Epidermal melanocyte (primary cell): ENCODE results near the gene ELOB.

ENCODE experiments used
- DNase-seq: peaks from one replicate; pipeline ENCODE4 v3.0.0; 2011; ENCODE audit warnings: low spot score; ENCODE audit not compliant: insufficient read length

ELOB gene

DNA sequence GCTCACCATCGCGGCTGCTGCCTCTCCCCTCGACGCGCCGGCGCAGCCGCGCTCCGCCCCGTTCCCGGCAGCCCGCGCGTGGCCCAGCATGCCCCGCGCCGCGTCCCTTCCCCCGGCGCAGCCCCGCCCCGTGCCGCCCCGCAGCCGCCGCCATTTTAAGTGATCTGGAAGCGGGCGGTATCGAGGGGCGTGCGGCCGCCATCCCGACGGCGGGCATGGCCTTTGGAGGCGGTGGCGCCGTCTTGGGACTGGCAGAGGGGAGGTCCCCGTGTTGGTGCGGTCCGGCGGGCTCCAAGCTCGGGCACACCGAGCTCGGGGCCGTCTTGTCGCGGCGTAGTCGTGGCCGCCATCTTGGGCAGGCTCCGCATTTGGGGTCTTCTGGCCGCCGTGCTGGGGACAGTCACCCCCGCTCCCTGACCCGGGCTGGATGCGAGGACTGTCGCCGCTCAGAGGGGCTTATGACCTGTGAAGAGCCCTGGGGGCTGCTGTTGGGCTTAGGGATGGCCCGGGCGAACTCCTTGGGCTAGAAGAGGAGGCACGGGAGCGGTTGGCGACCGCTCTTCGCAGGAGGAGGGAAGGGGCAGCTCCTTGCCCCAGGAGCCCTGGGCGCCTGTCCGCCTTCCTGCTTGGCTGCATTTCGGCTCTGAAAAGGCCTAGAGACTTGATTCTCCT is at the start of gene ELOB:
TSS of gene ELOB (minus strand) at position 50 of the 672 bp plus-strand sequence. CDS start at position 9, 41 bp downstream.
- DNase-seq: peak; percentile 90

- no peak for DNase-seq
Measured at GRCh38 chr16:2825906-2826305, 48.8 kb upstream of the ELOB start.

DNA sequence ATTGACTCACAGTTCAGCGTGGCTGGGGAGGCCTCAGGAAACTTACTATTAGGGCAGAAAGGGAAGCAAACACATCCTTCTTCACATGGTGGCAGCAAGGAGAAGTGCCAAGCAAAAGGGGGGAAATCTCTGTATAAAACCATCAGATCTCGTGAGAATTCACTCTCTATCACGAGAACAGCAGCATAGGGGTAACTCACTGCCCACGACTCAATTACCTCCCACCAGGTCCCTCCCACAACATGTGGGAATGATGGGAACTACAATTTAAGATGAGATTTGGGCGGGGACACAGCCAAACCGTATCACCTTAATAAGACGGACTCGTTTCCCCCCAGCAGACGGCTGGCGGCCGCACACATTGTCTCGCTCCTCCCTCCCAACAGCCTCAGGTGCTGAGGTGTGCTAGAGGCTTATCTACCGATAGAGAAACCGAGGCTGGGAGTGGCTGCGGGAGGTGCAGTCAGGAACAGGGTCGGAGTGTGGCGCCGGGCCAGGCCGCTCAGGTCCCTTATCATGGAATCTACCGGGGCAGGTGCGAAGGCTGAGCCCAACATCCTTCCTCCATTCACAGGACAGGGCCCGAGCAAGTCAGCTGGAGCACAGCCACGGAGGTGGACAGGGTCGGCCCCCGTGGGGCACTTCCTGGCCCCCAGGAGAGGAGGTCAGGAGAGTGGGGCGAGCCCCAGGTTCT is 48.1 kb upstream of the ELOB start:
- no peak for DNase-seq

DNA sequence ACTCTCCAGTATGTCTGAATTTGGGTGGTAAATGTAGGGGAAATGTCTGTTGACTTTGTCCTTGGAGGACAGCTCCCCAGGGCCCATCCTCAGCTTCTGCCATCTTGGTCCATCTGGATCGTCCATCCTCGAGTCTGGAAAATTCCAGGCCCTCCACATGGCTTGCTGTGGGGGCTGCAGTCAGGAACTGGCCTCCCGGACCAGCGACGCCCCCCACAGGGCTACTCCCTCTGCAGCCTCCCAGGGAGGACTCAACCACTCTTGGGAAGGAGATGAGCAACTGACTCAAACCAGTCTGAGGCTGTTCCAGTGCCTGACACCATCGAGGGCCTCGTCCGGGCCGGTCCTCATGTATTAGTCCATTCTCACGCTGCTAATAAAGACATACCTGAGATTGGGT is 47.5 kb upstream of the ELOB start:
- no peak for DNase-seq

DNA sequence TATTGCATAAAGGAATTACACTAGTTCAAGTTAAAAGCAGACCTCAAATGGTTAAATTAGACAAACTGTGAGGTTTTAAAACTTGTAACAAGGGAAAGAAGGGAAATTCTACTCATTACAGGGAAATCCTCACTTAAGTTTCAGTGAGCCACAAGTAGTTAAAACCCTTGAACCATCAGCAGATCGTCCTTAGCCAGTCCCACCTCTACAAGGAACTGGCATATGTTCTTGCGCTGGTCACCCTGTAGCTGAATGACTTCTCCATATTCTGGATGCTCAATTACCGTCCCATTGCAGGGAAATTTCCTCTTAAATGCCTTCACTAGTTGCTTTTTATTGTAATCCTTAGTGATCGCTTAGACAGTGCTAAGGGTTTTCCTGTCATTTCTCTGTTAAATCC is 45.4 kb upstream of the ELOB start:
- DNase-seq: no peak

- DNase-seq: no peak
Measured at GRCh38 chr16:2822158-2822495, 45.0 kb upstream of the ELOB start.

- peak; percentile 37 for DNase-seq
Measured at GRCh38 chr16:2821487-2822157, 44.5 kb upstream of the ELOB start.

GRCh38 chr16:2820836-2821486 is 43.9 kb upstream of the ELOB start:
- no peak for DNase-seq

DNA sequence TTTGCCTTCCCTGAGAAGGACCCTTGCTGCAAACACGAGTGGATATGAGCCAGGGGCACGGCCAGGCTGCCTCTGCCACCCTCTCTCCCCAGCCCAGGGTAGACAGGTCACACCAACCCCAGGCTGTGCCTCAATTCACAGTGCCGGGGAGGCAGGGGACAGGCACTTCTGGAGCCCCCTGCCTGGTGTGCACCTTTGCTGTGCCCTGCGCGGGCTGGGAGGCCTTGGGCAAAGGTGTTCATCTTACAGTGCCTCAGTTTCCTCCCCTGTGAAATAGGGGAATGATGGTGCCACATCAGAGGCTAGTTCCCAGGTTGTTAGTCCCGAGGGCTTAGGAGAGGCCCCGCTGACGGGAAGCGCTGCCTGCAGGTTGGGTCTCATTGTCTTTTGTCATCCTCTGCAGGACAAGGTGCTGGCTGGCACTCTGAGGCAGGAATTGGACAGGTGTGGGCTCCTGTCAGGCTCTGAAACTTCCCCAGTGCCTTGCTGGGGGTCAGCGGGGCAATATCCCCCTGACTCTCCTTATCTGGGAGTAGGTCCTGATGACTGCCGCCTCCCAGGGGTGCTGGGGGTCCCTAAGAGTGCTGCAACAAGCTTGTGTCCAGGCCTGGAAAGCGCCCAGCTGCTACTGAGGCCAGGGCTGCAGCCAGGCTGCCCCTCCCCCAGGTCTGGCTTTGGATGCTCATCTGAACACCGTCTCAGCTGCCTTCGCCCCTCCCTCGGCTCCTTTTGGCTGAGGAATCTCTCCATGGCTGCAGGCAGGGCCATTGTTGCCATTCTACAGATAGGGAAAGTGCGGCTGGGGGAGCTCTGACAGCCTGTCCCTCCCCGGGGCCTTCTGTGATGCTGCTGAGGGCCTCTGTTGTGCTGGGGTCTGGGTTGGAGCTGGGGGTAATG is 43.1 kb upstream of the ELOB start:
- DNase-seq: no peak

- no peak for DNase-seq
Measured at GRCh38 chr16:2819179-2819938, 42.3 kb upstream of the ELOB start.

DNA sequence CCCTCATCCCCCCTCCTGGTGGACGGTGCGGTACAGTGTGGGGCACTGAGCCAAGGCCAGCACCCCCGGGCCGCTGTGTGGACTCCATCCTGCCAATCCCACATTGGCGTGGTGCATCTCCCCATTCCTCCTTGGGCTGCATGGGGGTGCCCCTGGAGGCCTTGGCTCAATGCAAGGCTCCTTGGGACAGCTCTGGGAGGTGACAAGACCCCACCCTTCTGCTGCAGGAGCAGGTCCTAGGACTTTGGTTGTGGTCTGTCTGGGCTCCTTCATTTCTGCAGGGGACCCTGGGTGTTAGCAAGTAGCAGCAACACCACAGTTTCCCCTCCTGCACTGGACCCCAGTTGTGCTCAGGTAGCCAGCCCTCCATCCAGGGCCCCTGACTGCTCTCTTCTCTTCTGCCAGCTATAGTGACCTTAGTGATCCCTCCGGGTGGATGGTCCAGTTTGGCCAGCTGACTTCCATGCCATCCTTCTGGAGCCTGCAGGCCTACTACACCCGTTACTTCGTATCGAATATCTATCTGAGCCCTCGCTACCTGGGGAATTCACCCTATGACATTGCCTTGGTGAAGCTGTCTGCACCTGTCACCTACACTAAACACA is 41.3 kb upstream of the ELOB start:
- no peak for DNase-seq

GRCh38 chr16:2817340-2818271 is 40.5 kb upstream of the ELOB start:
- no peak for DNase-seq

- no peak for DNase-seq
Measured at GRCh38 chr16:2816751-2817339, 39.8 kb upstream of the ELOB start, which contains the start of gene PRSS21. Gene PRSS21, plus strand, starts transcription at chr16:2817237. Its CDS starts 32 bp downstream, at chr16:2817269.

- DNase-seq: no peak
Measured at GRCh38 chr16:2815299-2815771, 38.3 kb upstream of the ELOB start.

- DNase-seq: no peak
Measured at GRCh38 chr16:2814551-2815298, 37.6 kb upstream of the ELOB start.

- DNase-seq: no peak
Measured at GRCh38 chr16:2813771-2814221, 36.7 kb upstream of the ELOB start.

GRCh38 chr16:2811703-2812471 is 34.8 kb upstream of the ELOB start:
- DNase-seq: no peak
